GM12891 (cell line): Measurements from ENCODE around the gene DNM3.

Source experiments
- POLR2A ChIP-seq: IDR thresholded peaks from 2 replicates; pipeline ENCODE4 v1.6.1; 2011; ENCODE audit warnings: low read depth, low read length, control low read depth
- POLR2AphosphoS5 ChIP-seq: IDR thresholded peaks from 2 replicates; pipeline ENCODE4 v1.6.1; 2011; ENCODE audit warnings: low read depth, low read length, control low read depth
- POU2F2 ChIP-seq: IDR thresholded peaks from 2 replicates; pipeline ENCODE4 v1.6.1; 2011; ENCODE audit warnings: low read depth, mild to moderate bottlenecking, control low read depth, low read length, moderate library complexity
- SPI1 ChIP-seq: IDR thresholded peaks from 2 replicates; pipeline ENCODE4 v1.6.1; 2011; ENCODE audit warnings: low read depth, low read length, control low read depth
- TAF1 ChIP-seq: IDR thresholded peaks from 2 replicates; pipeline ENCODE4 v1.6.1; 2011; ENCODE audit warnings: low read depth, low read length, control low read depth

DNA sequence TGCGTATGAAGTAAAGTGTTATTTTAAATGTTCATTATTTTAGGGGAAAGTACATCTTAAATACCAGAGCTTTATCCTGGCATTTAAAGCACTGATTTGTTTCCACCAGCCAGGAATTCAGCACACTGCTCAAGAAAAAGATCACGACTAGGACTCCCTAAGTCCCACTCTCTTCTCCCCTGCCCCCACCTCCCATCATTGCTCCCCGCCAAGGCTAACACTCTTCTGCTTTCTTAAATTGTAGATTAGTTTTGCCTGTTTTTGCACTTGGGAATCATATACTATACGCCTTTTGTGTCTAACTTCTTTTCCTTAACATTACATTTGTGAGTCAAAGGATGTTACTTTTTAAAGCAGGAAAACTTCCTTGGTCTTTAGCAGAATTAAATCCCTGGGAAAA lies 541.7 kb downstream of the DNM3 start:
- no peak for TF ChIP-seq POLR2AphosphoS5
- no peak for TF ChIP-seq SPI1
- no peak for TF ChIP-seq POU2F2
- TF ChIP-seq POLR2A, result no peak
- no peak for TF ChIP-seq TAF1
